HG02870 (cell line): Measurements from ENCODE around the gene ZDHHC8.

Experiments used
- ATAC-seq: cut with Tn5 transposase; IDR thresholded peaks from one replicate; pipeline ENCODE4 v1.9.1; 2021; ENCODE audit warnings: mild to moderate bottlenecking, moderate library complexity; ENCODE audit not compliant: unreplicated experiment

The ZDHHC8 gene

DNA sequence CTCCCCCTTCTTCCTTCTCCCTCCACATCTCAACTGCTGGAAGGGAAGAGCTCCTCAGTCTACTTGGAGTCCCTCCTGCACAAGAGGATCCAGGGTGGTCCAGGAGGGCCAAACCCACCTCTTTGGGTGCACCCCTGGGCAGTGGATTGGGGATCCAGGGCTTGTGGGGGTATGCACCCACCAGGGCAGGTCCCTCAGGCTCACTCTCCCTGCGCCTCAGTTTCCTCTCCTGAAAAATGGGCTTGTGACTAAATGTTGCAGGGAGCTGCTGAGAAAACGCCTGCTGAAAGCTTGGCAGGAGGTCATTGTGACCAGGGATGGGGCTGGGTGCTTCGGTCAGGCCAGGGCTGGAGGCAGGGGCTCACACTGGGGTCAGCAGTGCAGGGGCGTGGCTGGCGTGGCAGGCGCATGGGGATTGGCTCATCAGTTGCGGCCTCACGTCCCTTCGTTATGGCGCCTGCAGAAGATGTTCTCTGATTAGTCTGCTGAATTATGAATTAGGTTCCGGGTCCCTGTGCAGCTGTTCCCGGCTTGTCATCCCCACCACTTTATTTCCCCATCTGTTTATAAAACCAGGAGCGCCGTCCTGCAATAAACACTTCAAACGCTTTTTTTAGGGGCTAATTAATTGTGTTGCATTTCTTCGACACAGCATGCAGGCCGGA lies 44.9 kb downstream of the ZDHHC8 start:
- ATAC-seq, result no peak

DNA sequence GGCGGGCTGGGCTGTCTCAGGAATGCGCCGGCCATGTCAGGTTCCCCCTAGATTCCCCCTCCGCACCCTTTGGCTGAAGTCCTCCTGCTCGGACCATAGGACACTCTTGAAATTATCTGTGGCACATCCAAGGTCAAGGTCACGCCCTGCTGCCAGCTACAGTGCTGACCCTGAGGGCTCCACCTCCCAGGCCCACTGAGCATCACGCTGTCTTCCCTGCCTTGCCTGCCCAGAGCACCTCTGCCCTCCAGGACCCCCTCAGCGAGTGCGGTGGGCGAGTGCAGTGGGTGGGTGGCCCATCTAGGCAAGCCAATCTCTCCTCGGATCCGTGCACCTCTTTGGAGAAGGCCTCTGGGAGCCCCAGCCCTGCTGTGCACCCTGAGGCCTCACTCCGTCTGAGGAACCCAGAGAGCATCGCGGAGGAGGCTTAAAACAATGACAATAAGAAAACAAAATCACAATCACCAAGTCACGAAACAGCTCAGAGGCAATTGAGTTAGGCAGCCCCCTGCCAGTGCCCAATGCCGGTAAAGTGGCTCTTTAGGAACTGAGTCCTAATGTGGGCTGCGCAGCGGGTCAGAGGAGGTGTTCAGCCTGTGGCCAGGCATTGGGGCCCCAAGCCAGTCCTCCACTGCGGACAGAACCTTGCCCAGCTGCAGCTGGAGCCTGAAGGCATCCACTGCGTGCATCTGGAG lies 45.8 kb downstream of the ZDHHC8 start:
- no peak for ATAC-seq

DNA sequence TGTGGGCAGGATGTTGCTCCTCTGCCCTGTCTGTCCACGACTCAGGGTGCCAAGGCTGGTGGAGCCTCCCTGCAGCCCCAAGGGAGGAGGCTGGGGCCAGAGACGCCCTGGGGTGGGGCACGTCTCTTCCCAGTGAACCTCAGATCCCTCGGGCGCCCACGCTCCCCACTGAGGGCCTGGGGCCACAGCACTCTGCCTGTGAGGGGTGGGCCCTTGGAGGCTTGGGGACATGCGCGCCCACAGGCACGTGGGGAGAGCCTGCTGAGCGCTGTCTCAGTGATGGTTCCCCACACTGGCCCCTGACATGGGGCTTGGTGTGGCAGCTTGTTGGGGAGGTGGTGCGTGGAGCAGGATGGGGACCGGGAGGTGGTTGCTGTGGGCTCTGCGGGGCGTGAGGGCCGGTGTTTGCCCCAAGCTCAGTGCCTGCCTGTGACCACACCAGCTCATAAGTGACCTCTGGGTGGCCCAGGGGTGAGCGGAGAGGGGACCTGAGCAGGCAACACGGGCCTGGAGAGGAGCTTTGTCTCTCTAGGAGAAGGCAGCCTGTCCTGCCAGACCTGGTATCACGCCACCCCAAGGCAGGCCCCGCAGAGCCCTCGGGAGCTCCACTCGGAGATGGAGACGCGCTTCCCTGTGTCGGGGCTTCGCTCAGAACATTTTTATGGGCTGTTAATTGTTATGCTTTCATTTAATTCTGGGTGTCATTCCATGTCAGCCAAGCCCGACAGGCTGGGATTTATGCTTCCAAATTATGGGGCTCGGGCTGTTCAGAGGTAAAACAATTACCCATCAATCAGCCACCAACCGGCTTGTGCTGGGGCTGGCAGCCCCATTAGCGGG lies 46.7 kb downstream of the ZDHHC8 start:
- no peak for ATAC-seq

DNA sequence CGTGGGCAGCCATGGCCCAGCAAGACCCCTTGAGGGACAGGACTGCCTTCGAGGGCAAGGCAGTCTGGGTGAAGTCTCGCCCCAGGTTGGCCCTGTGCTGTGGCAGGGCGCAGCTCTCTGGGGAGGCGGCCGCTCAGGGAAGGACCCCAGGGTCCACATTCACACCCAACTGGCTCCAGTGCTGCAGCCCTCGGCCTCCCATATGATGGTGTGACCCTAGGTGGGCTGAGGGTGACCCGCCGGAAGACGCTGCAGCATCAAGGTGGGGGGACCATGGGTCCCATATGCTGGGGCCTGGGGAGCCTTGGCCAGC lies 47.3 kb downstream of the ZDHHC8 start:
- ATAC-seq, result no peak

DNA sequence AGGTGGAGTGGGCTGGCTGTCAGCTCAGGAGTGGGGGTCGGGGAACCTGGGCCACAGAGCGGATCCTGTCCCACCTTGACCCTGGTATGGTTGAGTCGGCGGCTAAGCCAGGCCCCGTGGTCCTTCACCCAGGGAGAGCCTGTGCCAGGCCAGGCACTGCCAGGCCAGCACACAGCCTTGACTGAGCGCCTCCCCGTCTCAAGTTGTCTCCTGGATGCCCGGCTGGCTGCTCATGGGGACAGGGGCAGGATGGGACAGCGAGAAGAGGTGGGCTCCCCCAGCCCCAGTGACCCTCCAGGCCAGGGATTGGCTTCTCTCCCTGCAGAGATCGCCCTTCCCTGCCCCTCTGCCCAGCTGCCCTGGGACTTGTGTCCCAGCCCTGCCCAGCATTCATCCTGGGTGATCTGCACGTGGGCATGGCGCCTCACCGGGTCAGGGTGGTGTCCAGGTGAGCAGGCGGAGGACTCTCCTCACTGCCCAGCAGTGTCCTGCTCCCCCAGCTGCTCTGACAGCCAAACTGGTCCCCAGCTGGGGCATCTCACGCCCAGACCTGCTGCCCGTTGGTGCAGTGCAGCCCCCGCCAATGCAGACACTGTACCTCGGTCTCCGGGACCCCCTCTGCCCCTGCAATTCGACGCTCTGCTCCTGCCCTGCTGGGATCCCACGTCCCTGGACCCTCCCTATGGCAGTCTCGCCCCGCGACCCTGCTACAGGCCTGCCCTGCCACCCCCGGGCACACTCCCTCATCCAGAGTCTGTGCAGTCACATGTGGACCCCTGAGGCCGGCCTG lies 48.0 kb downstream of the ZDHHC8 start:
- ATAC-seq, result no peak

DNA sequence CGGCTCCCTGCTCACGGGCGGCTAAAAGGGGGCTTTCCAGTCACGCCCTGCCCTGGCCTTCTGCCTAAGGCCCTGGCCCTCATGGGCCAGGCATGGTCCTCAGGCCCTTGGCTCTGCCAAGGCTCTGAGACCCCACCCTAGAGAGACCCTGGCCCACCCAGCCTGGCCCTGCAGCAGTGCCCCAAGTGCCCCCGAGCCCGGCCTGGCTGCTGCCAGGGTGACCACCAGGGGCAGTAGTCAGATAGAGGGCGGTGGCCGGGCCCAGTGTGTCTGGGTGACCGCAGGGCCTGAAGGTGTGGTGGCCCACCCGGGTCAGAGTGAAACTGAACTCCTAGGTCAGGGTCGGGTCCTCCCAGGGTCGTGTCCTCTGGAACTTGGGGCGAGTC lies 48.6 kb downstream of the ZDHHC8 start:
- ATAC-seq, result no peak

DNA sequence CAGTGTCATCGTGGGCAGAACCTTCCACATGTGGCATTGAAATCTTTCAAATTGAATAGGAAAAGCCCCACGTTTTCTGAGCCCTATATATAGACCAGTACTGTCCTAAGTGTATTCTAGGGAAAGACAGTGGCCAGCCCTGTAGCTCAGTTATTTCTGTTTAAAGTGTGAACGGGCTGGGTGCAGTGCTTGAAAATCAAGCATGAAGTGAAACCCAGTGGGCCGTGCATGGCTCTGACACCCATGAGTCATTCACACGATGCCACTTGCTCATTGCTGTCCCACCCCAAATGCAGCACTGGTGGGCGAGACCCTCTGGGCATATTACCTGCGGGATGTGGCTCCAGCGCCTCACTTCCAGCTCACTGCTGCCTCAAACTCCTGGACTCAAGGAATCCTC lies 49.0 kb downstream of the ZDHHC8 start:
- ATAC-seq, result no peak

DNA sequence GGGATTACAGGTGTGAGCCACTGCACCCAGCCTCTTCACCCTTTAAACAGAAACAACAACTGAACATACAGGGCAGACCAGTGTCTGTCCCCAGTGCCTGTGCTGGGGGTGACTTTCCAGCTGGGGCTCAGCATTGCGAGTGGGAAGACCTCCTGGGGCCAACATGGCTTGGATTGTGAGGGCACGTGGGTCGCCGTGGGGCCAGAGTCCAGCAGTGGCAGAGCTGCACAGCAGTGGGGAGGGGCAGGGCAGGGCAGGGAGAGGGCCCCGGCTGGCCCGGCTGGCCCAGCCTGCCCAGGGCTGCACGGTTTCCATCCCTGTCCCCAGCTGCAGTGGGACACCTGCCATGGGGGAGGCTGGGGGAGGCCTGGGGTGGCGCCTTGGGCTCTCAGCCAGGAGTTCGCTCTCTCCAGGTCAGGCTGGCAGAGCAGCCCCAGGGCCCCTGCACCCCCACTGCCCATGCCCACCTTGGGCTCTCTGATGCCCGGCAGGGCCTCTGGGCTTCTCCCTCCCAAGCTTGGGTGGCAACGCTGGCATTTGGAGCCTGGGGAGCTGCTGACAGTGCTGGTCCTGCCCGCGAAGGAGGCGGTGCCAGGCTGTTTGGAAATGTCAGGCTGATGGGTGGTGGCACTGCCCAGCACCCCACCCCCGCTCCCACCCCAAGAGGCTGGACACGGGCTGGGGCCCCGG lies 49.7 kb downstream of the ZDHHC8 start:
- ATAC-seq, result no peak

DNA sequence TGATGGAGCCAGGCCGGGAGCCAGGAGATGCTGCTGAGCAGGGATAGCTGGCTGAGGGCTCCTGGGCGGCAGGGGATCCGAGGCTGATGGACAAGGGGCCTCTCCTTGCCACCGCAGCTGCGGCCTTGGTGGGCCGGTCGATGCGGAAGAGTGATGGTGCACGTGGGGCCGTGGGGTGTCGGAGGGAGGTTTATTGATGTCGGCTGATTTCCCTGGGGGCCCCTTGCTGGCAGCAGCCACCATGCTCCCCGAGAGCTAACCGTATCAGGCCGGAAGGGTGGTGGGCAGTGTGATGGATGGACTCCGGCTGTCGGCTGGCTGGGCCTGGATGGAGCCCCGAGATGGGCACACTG lies 50.3 kb downstream of the ZDHHC8 start:
- ATAC-seq, result no peak

DNA sequence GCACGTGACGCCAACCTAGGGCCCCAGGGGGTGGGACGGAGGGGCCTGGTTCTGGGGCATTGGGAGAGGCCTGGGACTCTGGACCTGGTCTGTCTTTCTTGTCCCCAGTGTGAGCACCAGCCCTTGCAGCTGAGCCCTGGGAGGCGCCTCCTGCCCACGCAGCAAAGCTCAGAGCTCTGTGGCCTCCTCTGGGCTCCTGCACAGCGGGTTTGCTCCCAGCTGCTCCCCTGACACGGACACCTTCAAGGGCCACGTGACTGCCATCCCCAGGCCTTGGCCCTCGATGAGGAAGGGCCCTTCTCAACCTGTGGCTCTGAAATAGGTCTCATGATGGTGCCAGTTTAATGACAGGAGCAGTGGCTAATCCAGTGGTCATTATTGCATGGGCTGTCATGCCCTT lies 50.8 kb downstream of the ZDHHC8 start:
- no peak for ATAC-seq

DNA sequence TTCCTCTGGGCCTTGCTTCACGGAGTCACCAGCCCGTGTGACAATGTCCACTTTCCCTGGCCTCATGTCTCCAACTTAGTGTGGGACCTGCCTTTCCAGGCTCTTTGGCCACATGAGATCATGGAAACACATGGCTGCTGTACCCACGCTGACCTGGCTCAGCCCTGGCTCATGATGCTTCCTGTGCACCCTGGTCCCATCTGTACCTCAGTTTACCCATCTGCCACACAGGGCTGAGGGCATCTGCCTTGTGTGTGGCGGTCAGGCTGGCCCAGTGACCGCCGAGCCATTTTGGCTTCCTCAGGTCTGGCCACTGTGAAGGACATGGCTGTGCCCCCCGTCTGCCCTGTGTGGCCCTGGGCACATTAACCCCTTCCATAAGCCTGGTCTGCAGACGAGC lies 51.5 kb downstream of the ZDHHC8 start:
- ATAC-seq, result no peak

DNA sequence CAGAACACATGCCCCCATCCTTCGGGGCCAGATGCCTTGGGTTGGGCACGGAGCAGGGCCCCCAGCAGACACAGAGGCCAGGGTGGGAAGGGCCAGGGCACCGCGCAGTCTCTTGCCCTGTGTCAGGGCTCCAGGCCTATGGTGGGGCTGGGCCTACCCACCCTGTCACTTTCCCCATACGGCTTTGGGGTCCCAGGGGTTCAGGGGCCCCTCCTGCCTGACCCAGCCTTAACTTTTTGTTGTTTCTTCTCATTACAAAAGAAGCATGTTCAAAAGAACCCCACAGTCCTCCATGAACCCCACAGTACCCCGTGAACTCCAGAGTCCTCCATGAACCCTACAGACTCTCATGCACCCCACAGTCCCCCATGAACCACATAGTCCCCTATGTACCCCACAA lies 52.2 kb downstream of the ZDHHC8 start:
- no peak for ATAC-seq

DNA sequence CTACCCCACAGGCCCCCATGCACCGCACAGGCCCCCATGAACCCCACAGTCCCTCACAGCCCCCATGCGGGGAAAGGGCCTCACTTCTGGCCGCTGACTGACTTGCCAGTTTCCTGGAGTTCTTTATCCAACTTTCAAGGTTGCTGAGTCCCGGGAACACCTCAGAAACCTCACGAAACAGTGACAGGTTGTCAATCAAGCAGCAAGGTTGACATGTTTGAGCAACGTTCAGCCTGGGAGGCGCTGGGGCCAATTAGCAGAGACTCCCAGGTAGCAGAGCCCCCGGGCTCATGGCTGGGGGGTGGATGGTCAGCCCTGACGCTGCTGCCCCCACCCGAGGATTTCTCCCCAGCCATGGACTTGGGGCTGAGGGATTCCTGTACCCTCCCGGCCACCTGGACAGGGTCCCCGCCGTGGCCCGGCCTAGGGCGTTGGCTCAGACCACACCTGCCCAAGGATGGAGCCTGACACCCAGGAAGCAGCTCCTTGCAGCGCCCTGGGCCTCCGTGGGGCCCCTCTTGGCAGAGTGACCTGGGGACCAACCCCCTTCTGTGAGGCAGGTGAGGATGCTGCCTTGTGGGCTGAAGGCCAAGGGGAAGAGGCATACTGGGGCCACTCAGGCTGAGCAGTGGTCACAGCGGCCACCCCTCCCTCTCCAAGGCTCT lies 53.0 kb downstream of the ZDHHC8 start:
- ATAC-seq, result no peak

DNA sequence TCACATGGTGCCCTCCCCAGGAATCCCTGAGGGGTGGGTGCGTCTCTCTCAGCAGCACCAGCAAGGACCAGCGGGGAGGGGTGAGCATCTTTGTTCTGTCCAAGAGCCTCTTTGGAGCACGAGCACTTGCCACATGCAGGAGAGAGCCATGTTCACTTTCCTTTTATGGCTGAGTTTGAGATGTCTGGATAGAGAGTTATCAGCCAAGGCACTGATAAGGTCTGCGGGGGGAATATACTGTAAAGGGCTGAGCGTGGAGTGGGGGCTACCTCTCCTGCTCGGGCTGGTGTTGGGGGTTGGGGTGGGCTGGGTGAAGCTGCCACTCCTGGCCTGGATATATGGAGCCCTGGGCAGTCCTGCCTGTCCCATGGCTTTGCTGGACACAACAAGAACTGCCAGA lies 54.1 kb downstream of the ZDHHC8 start:
- ATAC-seq, result no peak

DNA sequence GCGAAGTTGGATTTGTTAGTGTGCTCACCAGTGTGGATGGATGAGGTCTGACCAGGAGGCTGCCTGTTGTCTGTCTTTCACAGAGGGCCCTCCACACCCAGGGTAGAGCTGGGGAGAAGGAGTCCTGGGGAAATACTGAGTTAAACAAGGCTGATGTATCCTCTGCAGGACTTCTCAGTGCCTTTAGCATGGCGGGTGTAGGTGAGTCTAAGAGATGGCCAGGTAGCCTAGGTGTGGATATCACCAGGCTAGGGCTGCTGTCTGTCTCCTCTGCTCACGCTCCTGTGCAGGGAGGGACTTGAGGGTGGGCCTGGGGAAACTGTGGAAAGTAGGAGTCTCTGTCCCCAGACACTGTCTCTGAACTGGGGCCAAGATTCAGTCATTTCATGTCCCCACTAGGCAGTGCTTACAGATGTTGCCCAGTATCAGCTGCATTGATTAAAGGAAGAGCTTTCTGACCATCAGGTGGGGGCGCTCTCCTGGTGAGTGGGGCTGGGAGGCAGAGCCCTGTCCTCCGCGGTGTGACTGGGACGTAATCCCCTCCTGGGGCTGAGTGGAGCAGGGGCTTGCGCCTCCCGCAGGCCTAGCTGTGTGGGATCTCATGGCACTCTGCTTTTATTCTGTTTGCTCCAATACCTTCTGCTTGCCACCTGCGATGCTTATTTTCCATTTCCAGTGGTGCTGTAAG lies 54.7 kb downstream of the ZDHHC8 start:
- no peak for ATAC-seq

DNA sequence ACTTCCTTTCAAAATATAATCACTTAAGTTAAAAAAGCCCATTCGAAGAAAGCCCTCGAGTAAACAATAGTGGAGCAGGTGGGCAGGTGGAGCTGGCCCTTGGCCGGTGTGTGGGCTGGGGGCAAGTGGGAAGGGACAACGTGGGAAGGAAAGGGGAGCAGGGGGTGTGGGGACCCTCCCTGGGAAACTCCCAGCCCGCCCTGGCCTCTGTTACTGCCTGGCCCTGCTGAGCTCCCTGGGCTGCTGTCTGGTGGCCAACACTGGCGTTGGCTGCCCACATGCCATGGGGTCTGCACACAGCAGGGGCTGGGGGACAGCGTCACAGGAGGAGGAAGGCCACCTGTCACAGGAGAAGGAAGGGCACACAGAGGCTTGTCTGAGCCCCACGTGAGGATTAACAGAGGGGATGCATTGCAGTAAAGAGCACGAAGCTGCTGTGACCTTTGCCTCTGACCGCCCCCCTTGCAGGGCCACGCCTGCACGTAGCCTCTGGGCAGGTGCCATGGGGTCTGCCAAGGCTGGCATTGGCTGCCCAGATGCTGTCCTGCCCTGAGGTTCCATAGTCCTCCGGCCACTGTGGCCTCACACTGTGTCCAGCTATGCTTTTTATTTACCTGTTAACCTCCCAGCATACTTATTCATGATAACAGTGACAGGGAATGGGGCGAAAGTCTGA lies 55.4 kb downstream of the ZDHHC8 start:
- ATAC-seq, result no peak

DNA sequence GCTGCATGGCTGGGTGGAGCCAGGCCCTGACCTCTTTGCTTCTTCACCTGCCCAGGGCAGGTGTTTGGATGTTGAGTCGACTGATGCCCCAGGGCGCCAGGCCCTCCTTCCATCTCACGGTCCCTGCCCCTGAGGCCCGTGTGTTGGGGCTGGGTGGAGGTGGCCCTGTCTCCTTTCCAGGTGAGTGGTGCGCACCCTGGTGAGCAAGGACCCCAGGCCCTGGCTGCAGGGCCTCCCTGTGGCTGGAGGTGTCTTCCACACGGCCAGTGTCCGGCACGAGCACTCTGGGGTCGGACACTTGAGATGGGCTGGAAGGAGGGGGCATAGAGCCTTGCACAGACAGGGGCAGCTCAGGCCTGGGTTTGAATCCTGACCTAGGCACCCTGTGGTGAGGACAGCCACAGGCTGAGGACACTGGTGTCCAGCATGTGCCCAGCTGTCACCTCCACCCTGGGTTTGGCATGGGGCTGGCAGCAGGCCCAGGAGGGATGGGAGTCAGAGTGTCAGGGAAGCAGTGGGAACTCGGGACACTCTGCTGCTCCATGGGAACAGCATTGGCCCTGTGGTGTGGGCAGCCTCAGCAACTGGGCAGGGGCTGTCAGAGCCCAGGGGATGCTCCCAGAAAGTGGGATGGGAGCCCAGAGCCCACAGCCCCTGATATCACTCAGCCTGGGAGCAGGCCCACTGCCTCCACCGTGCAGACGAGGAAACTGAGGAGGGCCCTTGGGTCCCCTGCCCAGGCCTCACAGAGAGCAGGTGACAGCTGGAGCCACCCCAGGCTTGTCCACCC lies 56.4 kb downstream of the ZDHHC8 start:
- ATAC-seq, result no peak

DNA sequence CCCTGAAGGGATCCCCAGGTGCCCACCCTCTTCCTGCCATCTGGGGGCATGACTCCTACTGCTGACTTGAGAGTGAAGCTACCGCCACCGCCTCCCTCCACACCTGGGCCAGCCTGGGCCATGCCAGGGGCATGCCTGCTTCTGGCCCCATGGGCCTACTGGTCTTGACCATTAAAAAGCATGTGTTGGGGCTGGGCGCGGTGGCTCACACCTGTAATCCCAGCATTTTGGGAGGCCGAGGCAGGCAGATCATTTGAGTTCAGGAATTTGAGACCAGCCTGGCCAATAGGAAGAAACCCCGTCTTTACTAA lies 56.9 kb downstream of the ZDHHC8 start:
- ATAC-seq, result no peak
